Measurements from ENCODE around the gene TLCD4.

GRCh38 chr1:95088303-95088702 is 28.9 kb upstream of the TLCD4 start:
- no peak for TF ChIP-seq CTCF (conservative IDR thresholded peaks at IDR 0.05; ENCODE audit: low read length)
- TF ChIP-seq EZH2phosphoT487 (IDR thresholded peaks at IDR 0.05; ENCODE audit: borderline replicate concordance, low read depth, low read length): no peak
